Stimulated activated memory B cell treated with anti-CD40 and anti-IgM and Interleukin-4, amounts not matched to agents 10 μg/mL and 1 μg/mL and 100 μg/mL, for 72 hours (primary cell): Measurements from ENCODE around the gene CDY2B.
"Not testable (repeated sequence)": the region's sequence is repeated elsewhere in the genome, so short reads cannot be mapped to it uniquely, and the experiment has no call there.

Source experiments
- ATAC-seq: fragments of 150-1000 bp; cut with Tn5 transposase; 2 replicates; pipeline ENCODE4 v1.10.0; 2021
- H3K27ac Mint-ChIP-seq: one replicate; pipeline ENCODE4 v1.8.0; 2022; ENCODE audit warnings: mild to moderate bottlenecking, mixed read lengths
- H3K27me3 Mint-ChIP-seq: one replicate; pipeline ENCODE4 v1.8.0; 2022; ENCODE audit warnings: mixed read lengths
- H3K36me3 Mint-ChIP-seq: one replicate; pipeline ENCODE4 v1.8.0; 2022; ENCODE audit warnings: mixed read lengths
- H3K4me1 Mint-ChIP-seq: one replicate; pipeline ENCODE4 v1.8.0; 2022; ENCODE audit warnings: mixed read lengths
- H3K4me3 Mint-ChIP-seq: one replicate; pipeline ENCODE4 v1.8.0; 2022; ENCODE audit warnings: mild to moderate bottlenecking, moderate library complexity, mixed read lengths
- H3K9me3 Mint-ChIP-seq: one replicate; pipeline ENCODE4 v1.8.0; 2022; ENCODE audit warnings: mixed read lengths

Gene CDY2B

GRCh38 chrY:17880120-17880519 is at the start of gene CDY2B:
Gene CDY2B, minus strand, starts transcription at chrY:17880220. Its CDS starts 328 bp downstream, at chrY:17879892.
- H3K36me3 Mint-ChIP-seq, H3K27ac Mint-ChIP-seq, H3K27me3 Mint-ChIP-seq, H3K4me1 Mint-ChIP-seq, H3K4me3 Mint-ChIP-seq, H3K9me3 Mint-ChIP-seq, ATAC-seq: not testable (repeated sequence)

GRCh38 chrY:17908009-17908408 is 28.0 kb upstream of the CDY2B start:
- H3K4me1 Mint-ChIP-seq, H3K36me3 Mint-ChIP-seq, H3K27ac Mint-ChIP-seq, H3K27me3 Mint-ChIP-seq, H3K9me3 Mint-ChIP-seq, H3K4me3 Mint-ChIP-seq, ATAC-seq: not testable (repeated sequence)

- not testable (repeated sequence) for H3K27ac Mint-ChIP-seq, H3K27me3 Mint-ChIP-seq, H3K36me3 Mint-ChIP-seq, ATAC-seq, H3K9me3 Mint-ChIP-seq, H3K4me1 Mint-ChIP-seq, H3K4me3 Mint-ChIP-seq
Observed at GRCh38 chrY:17907351-17907750, 27.3 kb upstream of the CDY2B start.

GRCh38 chrY:17881697-17882096 is 1.7 kb upstream of the CDY2B start:
- H3K27me3 Mint-ChIP-seq, H3K27ac Mint-ChIP-seq, H3K9me3 Mint-ChIP-seq, H3K4me1 Mint-ChIP-seq, H3K4me3 Mint-ChIP-seq, H3K36me3 Mint-ChIP-seq, ATAC-seq: not testable (repeated sequence)

- not testable (repeated sequence) for H3K9me3 Mint-ChIP-seq, H3K36me3 Mint-ChIP-seq, H3K27me3 Mint-ChIP-seq, H3K27ac Mint-ChIP-seq, ATAC-seq, H3K4me1 Mint-ChIP-seq, H3K4me3 Mint-ChIP-seq
Observed at GRCh38 chrY:17876767-17877166, 3.3 kb downstream of the CDY2B start.

GRCh38 chrY:17875401-17875800 is 4.6 kb downstream of the CDY2B start:
- not testable (repeated sequence) for H3K9me3 Mint-ChIP-seq, H3K4me3 Mint-ChIP-seq, H3K4me1 Mint-ChIP-seq, H3K36me3 Mint-ChIP-seq, H3K27ac Mint-ChIP-seq, H3K27me3 Mint-ChIP-seq, ATAC-seq

- not testable (repeated sequence) for ATAC-seq, H3K9me3 Mint-ChIP-seq, H3K4me1 Mint-ChIP-seq, H3K27ac Mint-ChIP-seq, H3K27me3 Mint-ChIP-seq, H3K4me3 Mint-ChIP-seq, H3K36me3 Mint-ChIP-seq
Observed at GRCh38 chrY:17871194-17871903, 8.7 kb downstream of the CDY2B start.

- H3K27me3 Mint-ChIP-seq, H3K36me3 Mint-ChIP-seq, H3K4me1 Mint-ChIP-seq, H3K27ac Mint-ChIP-seq, ATAC-seq, H3K4me3 Mint-ChIP-seq, H3K9me3 Mint-ChIP-seq: not testable (repeated sequence)
Observed at GRCh38 chrY:17870737-17871136, 9.3 kb downstream of the CDY2B start.

GRCh38 chrY:17867850-17868249 is 12.2 kb downstream of the CDY2B start:
- H3K4me3 Mint-ChIP-seq, H3K27me3 Mint-ChIP-seq, H3K4me1 Mint-ChIP-seq, H3K9me3 Mint-ChIP-seq, H3K36me3 Mint-ChIP-seq, ATAC-seq, H3K27ac Mint-ChIP-seq: not testable (repeated sequence)

- H3K4me1 Mint-ChIP-seq, H3K36me3 Mint-ChIP-seq, ATAC-seq, H3K9me3 Mint-ChIP-seq, H3K4me3 Mint-ChIP-seq, H3K27me3 Mint-ChIP-seq, H3K27ac Mint-ChIP-seq: not testable (repeated sequence)
Observed at GRCh38 chrY:17860634-17861033, 19.4 kb downstream of the CDY2B start.

- not testable (repeated sequence) for ATAC-seq, H3K27me3 Mint-ChIP-seq, H3K4me1 Mint-ChIP-seq, H3K4me3 Mint-ChIP-seq, H3K9me3 Mint-ChIP-seq, H3K36me3 Mint-ChIP-seq, H3K27ac Mint-ChIP-seq
Observed at GRCh38 chrY:17856963-17857848, 22.8 kb downstream of the CDY2B start.

- H3K36me3 Mint-ChIP-seq, ATAC-seq, H3K27ac Mint-ChIP-seq, H3K27me3 Mint-ChIP-seq, H3K4me3 Mint-ChIP-seq, H3K4me1 Mint-ChIP-seq, H3K9me3 Mint-ChIP-seq: not testable (repeated sequence)
Observed at GRCh38 chrY:17856508-17856907, 23.5 kb downstream of the CDY2B start.

- not testable (repeated sequence) for H3K27ac Mint-ChIP-seq, H3K9me3 Mint-ChIP-seq, ATAC-seq, H3K27me3 Mint-ChIP-seq, H3K36me3 Mint-ChIP-seq, H3K4me3 Mint-ChIP-seq, H3K4me1 Mint-ChIP-seq
Observed at GRCh38 chrY:17849131-17849530, 30.9 kb downstream of the CDY2B start.

- not testable (repeated sequence) for H3K9me3 Mint-ChIP-seq, H3K4me3 Mint-ChIP-seq, ATAC-seq, H3K4me1 Mint-ChIP-seq, H3K36me3 Mint-ChIP-seq, H3K27me3 Mint-ChIP-seq, H3K27ac Mint-ChIP-seq
Observed at GRCh38 chrY:17832149-17832548, 47.9 kb downstream of the CDY2B start.
